ENCODE data around the gene GCDH.

Gene GCDH

GRCh38 chr19:12884627-12884925 lies 6.4 kb upstream of the GCDH start:
- no peak overlapping the region for H3K27ac ChIP-seq (ENCODE audit: low read length)
- TF ChIP-seq, protein P1, sequence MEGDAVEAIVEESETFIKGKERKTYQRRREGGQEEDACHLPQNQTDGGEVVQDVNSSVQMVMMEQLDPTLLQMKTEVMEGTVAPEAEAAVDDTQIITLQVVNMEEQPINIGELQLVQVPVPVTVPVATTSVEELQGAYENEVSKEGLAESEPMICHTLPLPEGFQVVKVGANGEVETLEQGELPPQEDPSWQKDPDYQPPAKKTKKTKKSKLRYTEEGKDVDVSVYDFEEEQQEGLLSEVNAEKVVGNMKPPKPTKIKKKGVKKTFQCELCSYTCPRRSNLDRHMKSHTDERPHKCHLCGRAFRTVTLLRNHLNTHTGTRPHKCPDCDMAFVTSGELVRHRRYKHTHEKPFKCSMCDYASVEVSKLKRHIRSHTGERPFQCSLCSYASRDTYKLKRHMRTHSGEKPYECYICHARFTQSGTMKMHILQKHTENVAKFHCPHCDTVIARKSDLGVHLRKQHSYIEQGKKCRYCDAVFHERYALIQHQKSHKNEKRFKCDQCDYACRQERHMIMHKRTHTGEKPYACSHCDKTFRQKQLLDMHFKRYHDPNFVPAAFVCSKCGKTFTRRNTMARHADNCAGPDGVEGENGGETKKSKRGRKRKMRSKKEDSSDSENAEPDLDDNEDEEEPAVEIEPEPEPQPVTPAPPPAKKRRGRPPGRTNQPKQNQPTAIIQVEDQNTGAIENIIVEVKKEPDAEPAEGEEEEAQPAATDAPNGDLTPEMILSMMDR (IDR thresholded peaks at IDR 0.05; ENCODE audit: low read depth, low read length), result no peak
- no peak for TF ChIP-seq EZH2phosphoT487 (IDR thresholded peaks at IDR 0.05; ENCODE audit: low read depth)
- peaks cover under 1% of the 10 kb centered on the region; the same call in 1 of the 2 replicates for H4K20me1 ChIP-seq (ENCODE audit: insufficient read depth, low read length)
- peaks cover 16% of the 10 kb centered on the region for H3K79me2 ChIP-seq (ENCODE audit: low read length)
- H3K9ac ChIP-seq (ENCODE audit: low read length), result no peak overlapping the region
- H3K27me3 ChIP-seq (ENCODE audit: low read depth, low read length), result no peaks in the 10 kb centered on the region
- H3K4me1 ChIP-seq (ENCODE audit: low read length), result peaks cover 24% of the 10 kb centered on the region
- H2AFZ ChIP-seq (ENCODE audit: low read depth, low read length), result no peak overlapping the region; the same call in 1 of the 2 replicates
- H3K4me2 ChIP-seq (ENCODE audit: low read length), result peak overlapping the region; percentile 72
- H3K36me3 ChIP-seq (replicated peaks; ENCODE audit: low read depth, low read length), result peaks cover 15% of the 10 kb centered on the region
- H3K9me3 ChIP-seq (ENCODE audit: insufficient read depth, low read length), result peaks cover 19% of the 10 kb centered on the region
- peak overlapping the region; percentile 77 for H3K4me3 ChIP-seq (ENCODE audit: low read length)

DNA sequence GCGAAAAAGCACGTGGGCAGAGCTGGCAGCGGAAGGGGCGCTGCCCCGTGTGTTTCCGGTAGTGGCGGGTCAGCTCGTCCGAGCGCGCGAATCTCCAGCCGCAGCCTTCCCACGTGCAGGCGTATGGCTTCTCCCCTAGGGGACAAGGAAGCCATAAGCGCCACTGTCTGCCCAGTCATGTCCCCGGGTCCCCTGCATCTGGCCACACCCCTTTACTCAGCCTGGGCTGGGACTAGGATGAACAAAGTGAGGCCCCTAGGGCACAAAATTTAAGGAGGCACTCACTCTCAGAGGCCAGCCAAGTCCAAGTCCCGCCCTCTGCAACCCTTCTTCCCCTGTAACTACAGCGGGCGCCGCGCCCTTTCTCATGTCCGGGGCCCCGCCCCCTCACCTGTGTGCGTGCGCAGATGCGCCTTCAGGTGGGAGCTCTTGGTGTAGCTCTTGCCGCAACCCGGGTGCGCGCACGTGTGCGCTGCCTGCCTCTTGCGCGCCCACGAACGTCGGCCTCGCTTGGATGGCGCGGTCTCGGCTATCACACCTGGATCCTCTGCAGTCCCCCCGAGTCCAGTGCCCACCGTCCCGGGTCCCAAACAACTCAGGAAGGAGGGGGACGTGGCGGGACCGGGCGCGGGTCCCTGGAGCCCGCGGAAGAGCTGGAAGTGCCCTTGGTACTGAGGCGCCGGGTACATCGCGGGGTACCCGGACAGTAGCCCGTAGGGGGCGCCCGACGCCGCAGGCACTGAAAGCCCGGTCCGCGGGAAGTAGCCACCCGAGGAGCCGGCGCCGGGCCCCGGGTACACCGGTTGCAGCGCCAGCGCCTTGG lies 5.8 kb upstream of the GCDH start:
- peak overlapping the region; percentile 64 for H2AFZ ChIP-seq (ENCODE audit: low read depth, low read length)
- H3K4me3 ChIP-seq (ENCODE audit: low read length), result peak overlapping the region; percentile 77
- H3K9ac ChIP-seq (ENCODE audit: low read length), result peak overlapping the region; percentile 64
- TF ChIP-seq, protein P1 (IDR thresholded peaks at IDR 0.05; ENCODE audit: low read depth, low read length), result peak; percentile 86
- TF ChIP-seq EZH2phosphoT487 (IDR thresholded peaks at IDR 0.05; ENCODE audit: low read depth), result no peak
- no peaks in the 10 kb centered on the region for H3K27me3 ChIP-seq (ENCODE audit: low read depth, low read length)
- H3K9me3 ChIP-seq (ENCODE audit: insufficient read depth, low read length), result peaks cover 19% of the 10 kb centered on the region
- H3K4me2 ChIP-seq (ENCODE audit: low read length), result peak overlapping the region; percentile 72
- peaks cover 9% of the 10 kb centered on the region for H3K36me3 ChIP-seq (replicated peaks; ENCODE audit: low read depth, low read length)
- H3K4me1 ChIP-seq (ENCODE audit: low read length), result peaks cover 25% of the 10 kb centered on the region
- peaks cover 11% of the 10 kb centered on the region for H3K79me2 ChIP-seq (ENCODE audit: low read length)
- H4K20me1 ChIP-seq (ENCODE audit: insufficient read depth, low read length), result no peaks in the 10 kb centered on the region
- H3K27ac ChIP-seq (ENCODE audit: low read length), result peak overlapping the region; percentile 34

DNA sequence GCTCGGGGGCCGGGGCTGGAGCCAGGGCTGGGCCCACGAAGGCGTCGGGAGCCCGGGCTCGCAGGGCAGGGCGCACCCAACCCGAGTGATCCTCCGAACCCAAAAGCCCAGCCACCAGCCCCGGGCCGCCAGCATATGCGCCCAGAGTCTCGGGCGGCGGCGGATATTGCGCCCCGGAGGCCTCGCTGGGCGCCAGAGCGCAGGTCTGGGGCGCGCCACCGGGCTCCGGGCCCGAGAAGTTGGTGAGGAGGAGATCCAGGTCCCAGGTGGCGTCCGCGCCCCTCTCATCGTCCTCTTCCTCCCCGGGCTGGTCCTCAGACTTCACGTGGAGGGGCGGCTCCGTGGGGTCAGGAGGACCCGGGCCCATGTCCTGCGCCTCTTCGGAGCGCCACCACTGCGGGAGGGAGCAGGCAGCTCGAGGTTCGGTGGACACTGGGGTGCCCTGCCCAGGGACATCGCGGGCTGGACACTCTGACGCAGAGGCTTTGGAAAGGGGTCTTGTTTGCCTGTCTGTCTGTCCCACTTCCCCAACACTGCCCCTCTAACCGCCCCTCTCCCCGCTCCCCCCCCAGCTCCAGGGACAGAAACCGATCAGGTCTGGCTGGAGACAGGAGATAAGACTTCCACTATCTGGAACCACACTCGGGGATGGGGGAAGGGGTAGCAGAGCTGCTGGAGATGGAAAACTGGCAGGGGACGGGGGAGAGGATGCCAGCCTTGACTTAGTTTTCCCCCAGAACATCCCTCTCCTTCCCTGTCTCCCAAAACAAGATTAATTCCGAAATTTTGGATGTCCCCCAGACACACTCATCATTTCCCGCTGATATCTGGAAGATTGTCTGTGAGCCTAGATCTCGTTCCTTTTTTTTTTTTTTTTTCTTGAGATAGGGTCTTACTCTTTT lies 5.0 kb upstream of the GCDH start:
- peaks cover 3% of the 10 kb centered on the region for H3K79me2 ChIP-seq (ENCODE audit: low read length)
- peak overlapping the region; percentile 64 for H3K9ac ChIP-seq (ENCODE audit: low read length)
- no peaks in the 10 kb centered on the region for H4K20me1 ChIP-seq (ENCODE audit: insufficient read depth, low read length)
- no peaks in the 10 kb centered on the region for H3K27me3 ChIP-seq (ENCODE audit: low read depth, low read length)
- peak overlapping the region; percentile 11; the same call in 1 of the 2 replicates for H3K27ac ChIP-seq (ENCODE audit: low read length)
- H2AFZ ChIP-seq (ENCODE audit: low read depth, low read length), result peak overlapping the region; percentile 34
- TF ChIP-seq, protein P1 (IDR thresholded peaks at IDR 0.05; ENCODE audit: low read depth, low read length), result no peak
- TF ChIP-seq EZH2phosphoT487 (IDR thresholded peaks at IDR 0.05; ENCODE audit: low read depth), result no peak
- peak overlapping the region; percentile 77 for H3K4me3 ChIP-seq (ENCODE audit: low read length)
- H3K36me3 ChIP-seq (replicated peaks; ENCODE audit: low read depth, low read length), result peaks cover 7% of the 10 kb centered on the region
- peaks cover 19% of the 10 kb centered on the region for H3K9me3 ChIP-seq (ENCODE audit: insufficient read depth, low read length)
- H3K4me1 ChIP-seq (ENCODE audit: low read length), result peaks cover 20% of the 10 kb centered on the region
- peak overlapping the region; percentile 72 for H3K4me2 ChIP-seq (ENCODE audit: low read length)

DNA sequence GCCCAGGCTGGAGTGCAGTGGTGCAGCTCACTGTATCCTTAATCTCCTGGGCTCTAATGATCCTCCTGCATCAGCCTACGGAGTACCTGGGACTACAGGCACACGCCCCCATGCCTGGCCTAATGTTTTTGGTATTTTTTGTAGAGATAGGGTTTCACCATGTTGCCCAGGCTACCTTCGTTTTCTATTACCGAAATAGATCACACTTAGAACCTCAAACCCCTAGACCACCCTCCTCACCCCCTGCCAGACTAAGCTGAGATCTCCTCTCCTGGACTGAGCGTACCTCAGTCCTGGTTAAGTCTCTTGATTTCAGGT lies 4.3 kb upstream of the GCDH start:
- no peaks in the 10 kb centered on the region; the same call in 1 of the 2 replicates for H4K20me1 ChIP-seq (ENCODE audit: insufficient read depth, low read length)
- TF ChIP-seq, protein P1 (IDR thresholded peaks at IDR 0.05; ENCODE audit: low read depth, low read length), result no peak
- peaks cover 20% of the 10 kb centered on the region for H3K4me1 ChIP-seq (ENCODE audit: low read length)
- H3K36me3 ChIP-seq (replicated peaks; ENCODE audit: low read depth, low read length), result peaks cover 7% of the 10 kb centered on the region
- no peak overlapping the region for H3K27ac ChIP-seq (ENCODE audit: low read length)
- no peak overlapping the region for H3K4me2 ChIP-seq (ENCODE audit: low read length)
- peaks cover 7% of the 10 kb centered on the region for H3K79me2 ChIP-seq (ENCODE audit: low read length)
- no peak overlapping the region for H2AFZ ChIP-seq (ENCODE audit: low read depth, low read length)
- H3K9me3 ChIP-seq (ENCODE audit: insufficient read depth, low read length), result peaks cover 19% of the 10 kb centered on the region
- H3K27me3 ChIP-seq (ENCODE audit: low read depth, low read length), result no peaks in the 10 kb centered on the region
- no peak overlapping the region for H3K9ac ChIP-seq (ENCODE audit: low read length)
- no peak overlapping the region for H3K4me3 ChIP-seq (ENCODE audit: low read length)

All from OCI-LY3 (cell line).